SK-N-SH (cell line): ENCODE data around the gene KLHL21. TPM values are rescaled to one million over a fixed set of nuclear protein-coding genes. Genes with fewer than 3 reads are reported as not detected.

ENCODE experiments used
- CTCF ChIA-PET: fragments of 300-600, 350-600 bp; formaldehyde crosslinking; extraction: SDS; loops from one replicate; lab custom pipeline; 2021; lab: Yijun Ruan, JAX
- POLR2A ChIA-PET: fragments of 350-600 bp; sonication (Branson Sonifier 250); formaldehyde crosslinking; extraction: SDS; loops from one replicate; lab custom pipeline; 2020; ENCODE audit warnings: antibody characterized with exemption, inconsistent platforms; lab: Yijun Ruan, JAX
- DNase-seq: peaks from one replicate; pipeline ENCODE4 v3.0.0; 2012
- H2AFZ ChIP-seq: fragments of 200-600 bp; sonication (generic); 2 replicates; pipeline ENCODE4 v1.8.1; 2016; ENCODE audit warnings: antibody characterized with exemption, mild to moderate bottlenecking, low read depth
- H3F3A ChIP-seq: fragments of 200-600 bp; sonication (generic); replicated peaks from 2 replicates; pipeline ENCODE3; 2016; ENCODE audit warnings: antibody characterized with exemption, mild to moderate bottlenecking; ENCODE audit not compliant: insufficient read depth
- H3K27ac ChIP-seq, 2 experiments: fragments of 200-500 bp in 1 of 2; fragments of 200-600 bp in 1 of 2; sonication (Bioruptor generic) in 1 of 2; sonication (generic), shearing (Covaris generic) in 1 of 2; 2 replicates each; pipeline versions ENCODE4 v1.5.1 to v1.6.1; 2014 to 2016; ENCODE audit warnings: low read depth in 2 of 2, inconsistent platforms in 1 of 2, low read length in 1 of 2, mild to moderate bottlenecking in 1 of 2, mixed read lengths in 1 of 2
- H3K27me3 ChIP-seq: fragments of 200-600 bp; sonication (generic), shearing (Covaris generic); 2 replicates; pipeline ENCODE4 v1.6.1; 2016; ENCODE audit warnings: mixed run types; ENCODE audit not compliant: insufficient read depth
- H3K36me3 ChIP-seq, 2 experiments: fragments of 200-500 bp in 1 of 2; fragments of 200-600 bp in 1 of 2; sonication (Bioruptor generic) in 1 of 2; sonication (generic) in 1 of 2; replicated peaks in 1 of 2; 2 replicates each; pipeline versions ENCODE3 to v1.5.1; 2014 to 2016; ENCODE audit warnings: low read length in 1 of 2, mild to moderate bottlenecking in 1 of 2; ENCODE audit not compliant: insufficient read depth in 2 of 2, control insufficient read depth in 1 of 2
- H3K4me1 ChIP-seq, 2 experiments: fragments of 200-500 bp in 1 of 2; fragments of 200-600 bp in 1 of 2; sonication (Bioruptor generic) in 1 of 2; sonication (generic), shearing (Covaris generic) in 1 of 2; 2 replicates each; pipeline versions ENCODE4 v1.5.1 to v1.6.1; 2014 to 2016; ENCODE audit warnings: low read depth in 1 of 2, low read length in 1 of 2, mixed run types in 1 of 2; ENCODE audit not compliant: insufficient read depth in 2 of 2, control insufficient read depth in 1 of 2
- H3K4me2 ChIP-seq: fragments of 200-600 bp; sonication (generic), shearing (Covaris generic); 2 replicates; pipeline ENCODE4 v1.6.1; 2017; ENCODE audit warnings: mixed run types
- H3K4me3 ChIP-seq, 2 experiments: fragments of 200-500 bp in 1 of 2; fragments of 200-600 bp in 1 of 2; sonication (Bioruptor generic) in 1 of 2; sonication (generic), shearing (Covaris generic) in 1 of 2; 2 replicates each; pipeline versions ENCODE4 v1.5.1 to v1.8.1; 2014 to 2016; ENCODE audit warnings: low read depth in 2 of 2, inconsistent platforms in 1 of 2, low read length in 1 of 2, mild to moderate bottlenecking in 1 of 2, mixed read lengths in 1 of 2, moderate library complexity in 1 of 2
- H3K79me2 ChIP-seq: fragments of 200-600 bp; sonication (generic); 2 replicates; pipeline ENCODE4 v1.8.1; 2017; ENCODE audit warnings: mild to moderate bottlenecking; ENCODE audit not compliant: insufficient read depth
- H3K9ac ChIP-seq: fragments of 200-600 bp; sonication (generic); 2 replicates; pipeline ENCODE4 v1.6.1; 2017; ENCODE audit warnings: mixed run types
- H3K9me2 ChIP-seq: fragments of 200-600 bp; sonication (generic); 2 replicates; pipeline ENCODE4 v1.6.1; 2017; ENCODE audit warnings: mixed run types
- H3K9me3 ChIP-seq: fragments of 200-600 bp; sonication (generic); 2 replicates; pipeline ENCODE4 v1.6.1; 2017; ENCODE audit warnings: mixed run types, mild to moderate bottlenecking, moderate library complexity
- H4K20me1 ChIP-seq: fragments of 200-600 bp; sonication (generic); 2 replicates; pipeline ENCODE4 v1.6.1; 2017; ENCODE audit warnings: mild to moderate bottlenecking, mixed run types; ENCODE audit not compliant: insufficient read depth
- ELF1 ChIP-seq: IDR thresholded peaks from 2 replicates; pipeline ENCODE4 v1.4.0; 2012
- EZH2phosphoT487 ChIP-seq: fragments of 200-600 bp; sonication (generic); IDR thresholded peaks from 2 replicates; pipeline ENCODE4 v1.6.1; 2017; ENCODE audit warnings: low read depth, mixed run types, mild to moderate bottlenecking, antibody characterized with exemption, moderate library complexity, borderline replicate concordance
- GABPA ChIP-seq: IDR thresholded peaks from 2 replicates; pipeline ENCODE4 v1.4.0; 2012; ENCODE audit warnings: low read depth, mild to moderate bottlenecking
- GATA2 ChIP-seq: sonication (generic); formaldehyde crosslinking; IDR thresholded peaks from 2 replicates; pipeline ENCODE4 v1.5.0; 2020; ENCODE audit warnings: mild to moderate bottlenecking, missing genetic modification reagents
- JUND ChIP-seq: IDR thresholded peaks from 2 replicates; pipeline ENCODE4 v1.4.0; 2012
- NFIC ChIP-seq: IDR thresholded peaks from 2 replicates; pipeline ENCODE4 v1.4.0; 2012; ENCODE audit warnings: borderline replicate concordance
- PBX3 ChIP-seq: IDR thresholded peaks from 2 replicates; pipeline ENCODE4; 2012
- RAD21 ChIP-seq: IDR thresholded peaks from 2 replicates; pipeline ENCODE4 v1.6.1; 2012; ENCODE audit warnings: mild to moderate bottlenecking, low read length
- TEAD4 ChIP-seq: IDR thresholded peaks from 2 replicates; pipeline ENCODE4 v1.4.0; 2012; ENCODE audit warnings: mild to moderate bottlenecking, borderline replicate concordance; ENCODE audit not compliant: insufficient read depth
- YY1 ChIP-seq: IDR thresholded peaks from 2 replicates; pipeline ENCODE4 v1.4.0; 2012; ENCODE audit warnings: low read depth, mild to moderate bottlenecking
- WGBS: methylation state at CpG from one replicate; pipeline ENCODE4 v1.1.6; 2017; ENCODE audit warnings: low lambda C conversion rate; 5-methylcytosine and 5-hydroxymethylcytosine counted together
- polyA plus RNA-seq, 3 experiments: library from polyadenylated mRNA; depleted of rRNA; stranded (reverse); fragments of >200 nt; gene quantifications; 2 replicates each; pipeline ENCODE4 v1.2.3, GENCODE V29; 2012

The KLHL21 gene
- polyA plus RNA-seq, 1 of the 3 experiments (the other 2 are of a cell fraction) = 12.5 TPM

DNA sequence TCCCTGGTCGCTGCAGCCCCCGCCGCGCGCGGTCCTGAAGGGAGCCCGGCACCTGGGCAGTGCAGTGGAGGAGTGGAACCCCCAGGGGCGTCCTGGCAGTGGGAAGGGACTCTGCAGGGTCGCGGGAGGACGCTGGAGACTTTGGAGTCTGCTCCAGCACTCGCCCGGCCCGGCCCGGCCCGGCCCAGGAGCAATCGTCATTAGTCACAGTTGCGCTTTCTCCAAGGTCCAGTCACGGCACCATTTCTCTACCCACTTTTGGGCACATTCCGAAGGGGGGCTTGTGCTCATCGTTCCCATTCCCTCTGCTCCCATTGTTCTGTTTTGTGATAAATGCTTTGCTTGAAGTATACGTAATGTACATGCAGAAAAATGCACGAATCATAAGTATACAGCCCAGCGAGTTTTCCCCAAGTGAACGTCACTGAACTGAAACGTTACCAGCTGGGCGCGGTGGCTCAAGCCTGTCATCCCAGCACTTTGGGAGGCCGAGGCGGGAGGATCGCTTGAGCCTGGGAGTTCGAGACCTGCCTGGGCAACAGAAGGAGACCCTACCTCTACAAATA lies 23.0 kb upstream of the KLHL21 start:
- H3K9me2 ChIP-seq = no peaks in the 10 kb centered on the region
- H3K36me3 ChIP-seq = peaks cover 20 to 38% of the 10 kb centered on the region in 2 experiments
- WGBS = 16% methylated on average over 18 of the region's 32 CpGs
- CTCF ChIA-PET = interaction anchor here (0.5 to 3.1 kb wide), 3 partner anchors 9 to 12 kb away, joined by 3 to 8 read pairs (median 3); no protein-coding TSS in a partner anchor
- H4K20me1 ChIP-seq = peaks cover 16% of the 10 kb centered on the region; the same call in 1 of the 2 replicates
- peak overlapping the region; percentile 77; the same call in 1 of the 2 replicates for H2AFZ ChIP-seq
- H3K4me1 ChIP-seq = peaks cover 0 to 5% of the 10 kb centered on the region in 2 experiments; a peak in 1 of 4 replicates
- DNase-seq = no peak
- H3K4me2 ChIP-seq = peak overlapping the region; percentile 76
- peak overlapping the region; percentile 72 to 82 for H3K4me3 ChIP-seq
- peaks cover 23% of the 10 kb centered on the region for H3F3A ChIP-seq
- peak overlapping the region; percentile 59 to 77; a peak in 2 of 4 replicates for H3K27ac ChIP-seq
- H3K27me3 ChIP-seq = no peaks in the 10 kb centered on the region
- H3K9me3 ChIP-seq = no peaks in the 10 kb centered on the region
- TF ChIP-seq RAD21 (no peak), YY1 (no peak), PBX3 (no peak), JUND (no peak), GABPA (no peak), EZH2phosphoT487 (no peak), GATA2 (CRISPR knock-in tag) (no peak), ELF1 (no peak), TEAD4 (no peak)
- H3K9ac ChIP-seq = peak overlapping the region; percentile 70
- H3K79me2 ChIP-seq = peaks cover 71% of the 10 kb centered on the region
- POLR2A ChIA-PET = no interaction called here

- peak within 1 kb of the TSS; percentile 70 for H3K9ac ChIP-seq
- WGBS = 9% methylated on average over 12 of the region's 73 CpGs
- TF ChIP-seq PBX3 (peak; percentile 70), EZH2phosphoT487 (no peak), NFIC (peak; percentile 43; the same call in 1 of the 2 replicates), TEAD4 (no peak), YY1 (peak; percentile 97)
- TF ChIP-seq, all 33 proteins: peak for 3
- H3K27ac ChIP-seq = peak within 1 kb of the TSS; percentile 59 to 77
- H3K4me3 ChIP-seq = peak within 1 kb of the TSS; percentile 72 to 82
- peaks cover 0 to 5% of the 10 kb centered on the region in 2 experiments; a peak in 1 of 4 replicates for H3K4me1 ChIP-seq
- H3K4me2 ChIP-seq = peak within 1 kb of the TSS; percentile 76
- H3K27me3 ChIP-seq = no peaks in the 10 kb centered on the region
- H2AFZ ChIP-seq = peak within 1 kb of the TSS; percentile 77; the same call in 1 of the 2 replicates
- H3K36me3 ChIP-seq = peaks cover 23 to 39% of the 10 kb centered on the region in 2 experiments
- peaks cover 23% of the 10 kb centered on the region for H3F3A ChIP-seq
- CTCF ChIA-PET = interaction anchor here (1.1 to 3.1 kb wide), 6 partner anchors 9 to 77 kb away, joined by 3 to 10 read pairs (median 5); partner anchors contain the start of genes DNAJC11, NOL9 and TAS1R1
- no peaks in the 10 kb centered on the region for H3K9me3 ChIP-seq
- POLR2A ChIA-PET = interaction anchor here (0.6 kb wide), 1 partner anchor 45 kb away, joined by 3 read pairs; the partner anchor contains the start of gene ZBTB48
- DNase-seq = peak; percentile 98
- H4K20me1 ChIP-seq = peaks cover 16% of the 10 kb centered on the region; the same call in 1 of the 2 replicates
- peaks cover 78% of the 10 kb centered on the region for H3K79me2 ChIP-seq
- H3K9me2 ChIP-seq = no peaks in the 10 kb centered on the region
These were observed 22.3 kb upstream of the KLHL21 start, which contains the start of gene THAP3 for GRCh38 chr1:6624710-6625583. THAP3 (plus strand) TSS chr1:6624868; CDS start chr1:6625219, 351 bp downstream.
